ENCODE data around the gene UNK. TPM values are rescaled to one million over a fixed set of nuclear protein-coding genes. Genes with fewer than 3 reads are reported as not detected.
A peak's percentile ranks its signal among the peaks of the same experiment; 100 is the strongest.

Gene UNK
- total and polyA plus RNA-seq, 2 of the 13 experiments (the other 11 are each of a cell fraction or from before 2014, with no cell fraction given): 31.6 to 33.0 TPM

DNA sequence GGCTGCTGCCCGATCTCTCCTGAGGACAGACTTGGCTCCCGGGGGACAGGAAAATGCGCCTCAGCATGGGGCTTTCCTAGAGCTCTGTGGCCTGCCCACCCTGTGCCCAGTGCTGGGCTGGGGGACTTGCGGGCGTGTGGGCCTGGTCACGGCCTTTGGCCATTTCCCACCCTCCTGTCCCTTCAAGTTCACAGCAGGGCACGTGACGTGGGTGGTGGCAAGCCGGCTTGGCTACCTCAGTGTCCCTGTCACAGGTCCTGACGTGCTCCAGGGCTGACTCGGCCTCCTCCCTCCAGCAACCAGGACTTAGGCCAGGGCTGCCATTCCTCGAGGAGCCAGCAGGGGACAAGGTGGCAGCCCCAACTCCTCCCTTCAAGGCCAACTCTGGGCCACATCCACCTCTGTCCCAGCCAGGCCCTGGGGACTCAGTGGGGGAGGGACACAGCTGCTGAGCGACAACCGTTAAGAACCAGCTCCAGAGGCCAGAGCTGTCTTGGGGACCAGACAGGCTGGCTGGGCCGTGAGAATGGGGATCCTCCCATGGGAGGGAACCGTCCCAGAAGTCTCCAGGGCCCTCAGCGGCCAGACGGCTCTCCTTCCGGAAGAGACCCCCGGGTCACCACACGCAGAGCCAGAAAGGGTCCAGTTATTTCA lies 60.6 kb downstream of the UNK start (continued):
- TF ChIP-seq, protein P1, sequence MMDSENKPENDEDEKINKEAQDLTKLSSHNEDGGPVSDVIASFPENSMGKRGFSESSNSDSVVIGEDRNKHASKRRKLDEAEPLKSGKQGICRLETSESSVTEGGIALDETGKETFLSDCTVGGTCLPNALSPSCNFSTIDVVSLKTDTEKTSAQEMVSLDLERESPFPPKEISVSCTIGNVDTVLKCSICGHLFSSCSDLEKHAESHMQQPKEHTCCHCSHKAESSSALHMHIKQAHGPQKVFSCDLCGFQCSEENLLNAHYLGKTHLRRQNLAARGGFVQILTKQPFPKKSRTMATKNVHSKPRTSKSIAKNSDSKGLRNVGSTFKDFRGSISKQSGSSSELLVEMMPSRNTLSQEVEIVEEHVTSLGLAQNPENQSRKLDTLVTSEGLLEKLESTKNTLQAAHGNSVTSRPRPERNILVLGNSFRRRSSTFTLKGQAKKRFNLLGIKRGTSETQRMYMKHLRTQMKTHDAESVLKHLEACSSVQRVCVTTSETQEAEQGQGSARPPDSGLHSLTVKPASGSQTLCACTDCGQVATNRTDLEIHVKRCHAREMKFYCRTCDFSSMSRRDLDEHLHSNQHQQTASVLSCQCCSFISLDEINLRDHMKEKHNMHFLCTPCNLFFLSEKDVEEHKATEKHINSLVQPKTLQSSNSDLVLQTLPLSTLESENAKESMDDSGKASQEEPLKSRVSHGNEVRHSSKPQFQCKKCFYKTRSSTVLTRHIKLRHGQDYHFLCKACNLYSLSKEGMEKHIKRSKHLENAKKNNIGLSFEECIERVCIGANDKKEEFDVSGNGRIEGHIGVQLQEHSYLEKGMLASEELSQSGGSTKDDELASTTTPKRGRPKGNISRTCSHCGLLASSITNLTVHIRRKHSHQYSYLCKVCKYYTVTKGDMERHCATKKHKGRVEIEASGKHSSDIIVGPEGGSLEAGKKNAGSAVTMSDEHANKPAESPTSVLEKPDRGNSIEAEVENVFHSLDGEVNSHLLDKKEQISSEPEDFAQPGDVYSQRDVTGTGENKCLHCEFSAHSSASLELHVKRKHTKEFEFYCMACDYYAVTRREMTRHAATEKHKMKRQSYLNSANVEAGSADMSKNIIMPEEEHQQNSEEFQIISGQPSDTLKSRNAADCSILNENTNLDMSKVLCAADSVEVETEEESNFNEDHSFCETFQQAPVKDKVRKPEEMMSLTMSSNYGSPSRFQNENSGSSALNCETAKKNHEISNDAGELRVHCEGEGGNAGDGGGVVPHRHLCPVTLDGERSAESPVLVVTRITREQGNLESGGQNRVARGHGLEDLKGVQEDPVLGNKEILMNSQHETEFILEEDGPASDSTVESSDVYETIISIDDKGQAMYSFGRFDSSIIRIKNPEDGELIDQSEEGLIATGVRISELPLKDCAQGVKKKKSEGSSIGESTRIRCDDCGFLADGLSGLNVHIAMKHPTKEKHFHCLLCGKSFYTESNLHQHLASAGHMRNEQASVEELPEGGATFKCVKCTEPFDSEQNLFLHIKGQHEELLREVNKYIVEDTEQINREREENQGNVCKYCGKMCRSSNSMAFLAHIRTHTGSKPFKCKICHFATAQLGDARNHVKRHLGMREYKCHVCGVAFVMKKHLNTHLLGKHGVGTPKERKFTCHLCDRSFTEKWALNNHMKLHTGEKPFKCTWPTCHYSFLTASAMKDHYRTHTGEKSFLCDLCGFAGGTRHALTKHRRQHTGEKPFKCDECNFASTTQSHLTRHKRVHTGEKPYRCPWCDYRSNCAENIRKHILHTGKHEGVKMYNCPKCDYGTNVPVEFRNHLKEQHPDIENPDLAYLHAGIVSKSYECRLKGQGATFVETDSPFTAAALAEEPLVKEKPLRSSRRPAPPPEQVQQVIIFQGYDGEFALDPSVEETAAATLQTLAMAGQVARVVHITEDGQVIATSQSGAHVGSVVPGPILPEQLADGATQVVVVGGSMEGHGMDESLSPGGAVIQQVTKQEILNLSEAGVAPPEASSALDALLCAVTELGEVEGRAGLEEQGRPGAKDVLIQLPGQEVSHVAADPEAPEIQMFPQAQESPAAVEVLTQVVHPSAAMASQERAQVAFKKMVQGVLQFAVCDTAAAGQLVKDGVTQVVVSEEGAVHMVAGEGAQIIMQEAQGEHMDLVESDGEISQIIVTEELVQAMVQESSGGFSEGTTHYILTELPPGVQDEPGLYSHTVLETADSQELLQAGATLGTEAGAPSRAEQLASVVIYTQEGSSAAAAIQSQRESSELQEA (CRISPR knock-in tag; IDR thresholded peaks at IDR 0.05; ENCODE audit: not compliant biosample characterization): peak; percentile 32
- no peak for TF ChIP-seq ZNF629 (CRISPR knock-in tag; conservative IDR thresholded peaks at IDR 0.05)
- TF ChIP-seq EED (CRISPR knock-in tag; IDR thresholded peaks at IDR 0.05): no peak; the same call in 1 of the 2 replicates
- TF ChIP-seq ARID2 (CRISPR knock-in tag; IDR thresholded peaks at IDR 0.05; ENCODE audit: borderline replicate concordance): 0 out of 2 replicates have a peak, but pooled peaks have one; percentile 77
- no peak for TF ChIP-seq MAFK (conservative IDR thresholded peaks at IDR 0.05 in 1 of 2, IDR thresholded peaks at IDR 0.05 in 1 of 2; ENCODE audit: low read length in 2 of 2)
- no peak for TF ChIP-seq TP53 (CRISPR knock-in tag; conservative IDR thresholded peaks at IDR 0.05)
- peak; percentile 48; the same call in 1 of the 2 replicates for TF ChIP-seq GABPB1 (CRISPR knock-in tag; IDR thresholded peaks at IDR 0.05)
- TF ChIP-seq HNF4G (IDR thresholded peaks at IDR 0.05; ENCODE audit: borderline replicate concordance, low read depth, low read length): no peak
- 0 out of 2 replicates have a peak, but pooled peaks have one; percentile 32 for TF ChIP-seq HNF4G (CRISPR knock-in tag; IDR thresholded peaks at IDR 0.05; ENCODE audit: borderline replicate concordance, low read depth)
- no peak for TF ChIP-seq ZNF317 (CRISPR knock-in tag; IDR thresholded peaks at IDR 0.05)
- no peak for TF ChIP-seq CAMTA2 (CRISPR knock-in tag; IDR thresholded peaks at IDR 0.05; ENCODE audit: borderline replicate concordance)
- TF ChIP-seq SNAI1 (CRISPR knock-in tag; IDR thresholded peaks at IDR 0.05; ENCODE audit: borderline replicate concordance): no peak
- TF ChIP-seq ZNF121 (CRISPR knock-in tag; IDR thresholded peaks at IDR 0.05): no peak; the same call in 1 of the 2 replicates
- TF ChIP-seq PHB2 (IDR thresholded peaks at IDR 0.05; ENCODE audit: partially characterized antibody): no peak
- TF ChIP-seq FOSL2 (CRISPR knock-in tag; IDR thresholded peaks at IDR 0.05): peak; percentile 56; the same call in 1 of the 2 replicates
- peak; percentile 23; the same call in 1 of the 2 replicates for TF ChIP-seq KMT2A (CRISPR knock-in tag; IDR thresholded peaks at IDR 0.05)
- TF ChIP-seq ZNF761 (CRISPR knock-in tag; conservative IDR thresholded peaks at IDR 0.05): no peak; the same call in 1 of the 2 replicates
- no peak for TF ChIP-seq ETV5 (CRISPR knock-in tag; IDR thresholded peaks at IDR 0.05; ENCODE audit: borderline replicate concordance)
- no peak for TF ChIP-seq NR1H2 (CRISPR knock-in tag; IDR thresholded peaks at IDR 0.05; ENCODE audit: borderline replicate concordance, low read depth)
- TF ChIP-seq ZKSCAN8 (CRISPR knock-in tag; IDR thresholded peaks at IDR 0.05; ENCODE audit: borderline replicate concordance): 0 out of 2 replicates have a peak, but pooled peaks have one; percentile 32
- no peak for TF ChIP-seq HHEX (CRISPR knock-in tag; IDR thresholded peaks at IDR 0.05)
- TF ChIP-seq ZNF556 (CRISPR knock-in tag; IDR thresholded peaks at IDR 0.05; ENCODE audit: borderline replicate concordance): no peak; the same call in 1 of the 2 replicates
- peak; percentile 45; the same call in 1 of the 2 replicates for TF ChIP-seq ZNF768 (CRISPR knock-in tag; IDR thresholded peaks at IDR 0.05)
- TF ChIP-seq PHF21A (CRISPR knock-in tag; IDR thresholded peaks at IDR 0.05): peak; percentile 81; the same call in 1 of the 2 replicates

Data from HepG2 (cell line).